Stimulated activated CD4-positive, alpha-beta T cell treated with anti-CD3 and anti-CD28 coated beads, Interleukin-1b, Interleukin-23, amount 100 ng/mL, for 24 hours (primary cell): ENCODE data around the gene FGF8.

Experiments used
- DNase-seq, 4 experiments: peaks; one replicate each; pipeline ENCODE4 v3.0.0-alpha.2; 2020; ENCODE audit warnings: low read depth in 4 of 4, low spot score in 1 of 4

The FGF8 gene

GRCh38 chr10:101741938-101742337 lies 34.0 kb downstream of the FGF8 start:
- no peak for DNase-seq

- DNase-seq = no peak
These were observed 39.2 kb downstream of the FGF8 start for GRCh38 chr10:101736666-101737065.

GRCh38 chr10:101732096-101732495 lies 43.8 kb downstream of the FGF8 start:
- no peak for DNase-seq

- DNase-seq = no peak
These were observed 49.9 kb downstream of the FGF8 start for GRCh38 chr10:101726115-101726387.

GRCh38 chr10:101725296-101726114 lies 50.4 kb downstream of the FGF8 start:
- no peak for DNase-seq

- DNase-seq = no peak
These were observed 51.5 kb downstream of the FGF8 start for GRCh38 chr10:101724446-101724845.

- no peak for DNase-seq
These were observed 52.7 kb downstream of the FGF8 start for GRCh38 chr10:101723176-101723575.

GRCh38 chr10:101721806-101722205 lies 54.1 kb downstream of the FGF8 start:
- DNase-seq = no peak

GRCh38 chr10:101720606-101721230 lies 55.2 kb downstream of the FGF8 start:
- no peak for DNase-seq
